Ovary (tissue), 9 donors: ENCODE results near the gene STARD6. TPM values are rescaled to one million over a fixed set of nuclear protein-coding genes. Genes with fewer than 3 reads are reported as not detected.

Source experiments
- DNase-seq, 5 donors: peaks; one replicate each; pipeline ENCODE4 v3.0.0-alpha.2; 2019 to 2020
- H3K27ac ChIP-seq, 2 donors: fragments of 200-600 bp; one replicate each; pipeline versions ENCODE4 v1.5.1 to v1.8.0; 2019 to 2022
- H3K27me3 ChIP-seq: fragments of 200-600 bp; one replicate; pipeline ENCODE4 v1.8.0; 2022
- H3K36me3 ChIP-seq: fragments of 200-600 bp; sonication (generic); one replicate; pipeline ENCODE4 v1.5.1; 2019
- H3K4me1 ChIP-seq: one replicate; pipeline ENCODE4 v1.8.1; 2013; ENCODE audit warnings: mild to moderate bottlenecking, moderate library complexity; ENCODE audit not compliant: insufficient read depth
- H3K4me3 ChIP-seq: fragments of 200-600 bp; sonication (generic); one replicate; pipeline ENCODE4 v1.5.1; 2017
- H3K9me3 ChIP-seq, 2 donors: fragments of 200-600 bp in 1 of 2; sonication (generic) in 1 of 2; one replicate each; pipeline versions ENCODE4 v1.5.1 to v1.8.1; 2013 to 2019; ENCODE audit warnings: mild to moderate bottlenecking in 1 of 2, moderate library complexity in 1 of 2
- CTCF ChIP-seq, 3 donors: fragments of 450-650 bp in 2 of 3; fragments of 200-600 bp in 1 of 3; IDR thresholded peaks; one replicate each; pipeline versions ENCODE4 v1.5.1 to v1.8.0; 2016 to 2022; ENCODE audit warnings: antibody characterized with exemption in 3 of 3, mild to moderate bottlenecking in 1 of 3
- EP300 ChIP-seq: sonication (generic); formaldehyde crosslinking; IDR thresholded peaks from one replicate; pipeline ENCODE4 v1.6.1; 2017; ENCODE audit warnings: antibody characterized with exemption
- POLR2A ChIP-seq: fragments of 450-650 bp; IDR thresholded peaks from one replicate; pipeline ENCODE4 v1.6.1; 2017; ENCODE audit warnings: antibody characterized with exemption, mild to moderate bottlenecking, moderate library complexity
- WGBS, 3 donors: extraction: QIAGEN DNeasy Blood & Tissue Kit in 1 of 3; methylation state at CpG; one replicate each; pipeline versions ENCODE4 v1.1.5 to v1.1.7; 2013 to 2017; 5-methylcytosine and 5-hydroxymethylcytosine counted together
- intact Hi-C, 4 donors: fragments of 100-400 bp; cut with DNase I; formaldehyde crosslinking; loops; one replicate each; pipeline versions ENCODE4 v1.11.0 to v1.15.1; 2022 to 2023
- polyA plus RNA-seq, 2 donors: library from polyadenylated mRNA; stranded (reverse); fragments of 200-250 nt in 1 of 2; fragments of 350-450 nt in 1 of 2; fragmentation: Illumina TruSeq in 1 of 2; extraction: RNeasy Lipid Tissue Mini Kit (QIAGEN cat#74804) in 1 of 2; gene quantifications; one replicate each; pipeline ENCODE4 v1.2.3, GENCODE V29; 2013 to 2014
- total RNA-seq, 7 donors: library from RNA; depleted of rRNA in 2 of 7; stranded (reverse); fragments of >200 nt in 2 of 7; fragmentation: NEBNext Ultra II Directional in 3 of 7; extraction: Animal tissue kit (Norgen Biotek cat#: 25700) in 3 of 7; gene quantifications; one replicate each; pipeline versions ENCODE4 v1.1.0 to v1.2.4, GENCODE V29; 2016 to 2023
- donor health status: DM: no; HTN: no; CAD: no; lungs with moderate emphysema.
- donor health status: DM: no; HTN: no; CAD: no.
- donor health status: Bipolar disorder and iron deficiency.
- donor health status: DM: yes; HTN: yes; CAD: no.
- donor health status: DM: no; HTN: no; CAD: no.
- donor health status: DM: yes; HTN: yes; CAD: no.

Gene STARD6
- total and polyA plus RNA-seq, 9 donors = not detected

DNA sequence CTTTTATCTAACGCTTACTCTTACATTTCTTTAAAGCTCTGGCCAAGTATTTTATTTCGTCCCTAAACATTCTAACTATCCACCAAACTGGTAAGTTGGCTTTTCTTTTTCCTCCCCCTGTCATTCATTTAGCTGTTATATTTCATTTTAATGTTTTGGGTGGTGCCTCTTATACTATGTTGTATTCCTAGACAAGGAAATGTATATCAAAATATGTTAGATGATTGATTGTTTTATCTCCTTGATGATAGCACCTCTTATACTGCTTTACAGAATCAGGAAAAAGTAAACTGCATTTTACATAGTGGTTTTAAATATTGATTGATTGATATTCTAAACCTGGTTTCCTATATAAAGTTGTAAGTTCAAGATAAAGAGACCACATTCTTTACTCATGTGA lies 24.0 kb upstream of the STARD6 start:
- no peak for TF ChIP-seq POLR2A
- TF ChIP-seq EP300 = no peak
- TF ChIP-seq CTCF (IDR thresholded peaks at IDR 0.05) = no peak
- H3K27me3 ChIP-seq = no peaks in the 10 kb centered on the region
- no peaks in the 10 kb centered on the region for H3K36me3 ChIP-seq
- intact Hi-C loops = no loop called here
- no peaks in the 10 kb centered on the region for H3K4me1 ChIP-seq
- DNase-seq = no peak
- 71 to 88% (median 86%) methylated on average over 2 of the region's 2 CpGs for WGBS, 3 donors
- H3K27ac ChIP-seq = no peak overlapping the region
- H3K9me3 ChIP-seq = no peaks in the 10 kb centered on the region
- H3K4me3 ChIP-seq = no peak overlapping the region

DNA sequence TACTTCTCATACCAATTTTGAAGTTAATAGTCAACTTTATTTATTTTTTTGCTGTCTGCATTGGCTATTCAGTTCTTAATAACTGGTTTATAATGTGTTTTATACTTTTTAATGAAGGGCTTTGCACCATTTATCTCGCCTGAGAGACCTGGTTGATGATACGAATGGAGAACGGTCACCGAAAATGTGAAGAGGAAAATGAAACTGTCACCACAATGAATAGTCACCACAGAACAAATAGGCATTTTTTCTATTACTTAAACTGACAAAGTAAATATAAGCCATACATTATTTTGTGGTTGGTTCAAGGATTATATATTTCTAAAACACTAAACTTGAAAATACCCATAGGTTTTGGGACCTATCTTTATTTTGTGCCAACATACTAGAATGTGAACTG lies 20.4 kb upstream of the STARD6 start:
- H3K9me3 ChIP-seq = no peaks in the 10 kb centered on the region
- TF ChIP-seq POLR2A (no peak), EP300 (no peak), CTCF (IDR thresholded peaks at IDR 0.05) (no peak)

DNA sequence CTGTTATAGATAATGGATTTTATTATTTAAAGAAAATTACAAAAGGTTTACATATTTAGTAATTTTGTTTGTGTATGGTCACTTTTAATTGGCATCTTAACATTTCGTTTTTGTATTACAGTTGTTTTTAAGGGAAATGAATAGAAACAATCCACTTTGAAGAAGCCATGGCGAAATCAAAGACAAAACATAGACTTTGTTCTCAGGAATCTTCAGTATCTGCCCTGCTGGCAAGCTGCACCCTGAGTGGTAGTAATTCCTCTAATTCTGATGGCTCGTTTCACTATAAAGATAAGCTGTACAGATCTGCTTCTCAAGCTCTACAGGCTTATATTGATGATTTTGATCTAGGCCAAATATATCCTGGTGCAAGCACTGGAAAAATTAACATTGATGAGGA lies 2.7 kb upstream of the STARD6 start:
- no peaks in the 10 kb centered on the region for H3K9me3 ChIP-seq
- H3K27ac ChIP-seq = no peak overlapping the region
- intact Hi-C loops = no loop called here
- no peaks in the 10 kb centered on the region for H3K36me3 ChIP-seq
- WGBS, 3 donors = 65 to 82% (median 76%) methylated on average over 3 of the region's 3 CpGs
- DNase-seq = no peak
- no peaks in the 10 kb centered on the region for H3K27me3 ChIP-seq
- no peak overlapping the region for H3K4me3 ChIP-seq
- TF ChIP-seq EP300 (no peak), POLR2A (no peak), CTCF (IDR thresholded peaks at IDR 0.05) (no peak)
- peaks cover 2% of the 10 kb centered on the region for H3K4me1 ChIP-seq

More for the DNA sequence above, 20.4 kb upstream of the STARD6 start:
- Histone ChIP-seq H3K4me3 (no peak overlapping the region), H3K27ac (no peak overlapping the region), H3K27me3 (no peaks in the 10 kb centered on the region), H3K36me3 (no peaks in the 10 kb centered on the region), H3K4me1 (no peaks in the 10 kb centered on the region)
- DNase-seq = no peak
- intact Hi-C loops = no loop called here
- WGBS, 3 donors = 93 to 100% (median 97%) methylated on average over 4 of the region's 4 CpGs

DNA sequence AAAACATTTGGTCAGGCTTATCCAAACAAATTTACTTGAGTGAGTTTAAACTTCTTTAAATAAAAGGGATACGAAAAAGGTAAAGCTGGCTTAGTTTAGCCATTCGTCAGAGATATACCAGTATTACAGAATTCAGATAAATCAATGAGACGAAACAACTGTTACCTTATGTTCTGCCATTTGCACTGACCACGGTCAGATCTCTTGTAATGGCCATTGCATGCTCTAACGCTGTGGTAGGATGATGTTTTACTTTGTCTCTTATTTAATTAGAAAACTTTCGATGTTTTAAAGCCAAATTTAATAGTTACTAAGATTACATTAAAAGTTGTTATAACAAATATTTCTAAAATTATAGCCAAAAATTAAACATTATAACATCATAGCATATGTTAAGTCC lies 1.6 kb upstream of the STARD6 start:
- intact Hi-C loops = loop anchor here in 1 of 4 donors (10.0 kb wide), 1 partner anchor 134 kb away; the partner anchor contains the start of gene MBD2
- Histone ChIP-seq H3K4me3 (peak overlapping the region; percentile 63), H3K27ac (no peak overlapping the region), H3K4me1 (peaks cover 2% of the 10 kb centered on the region), H3K36me3 (no peaks in the 10 kb centered on the region), H3K9me3 (no peaks in the 10 kb centered on the region), H3K27me3 (no peaks in the 10 kb centered on the region)
- 26 to 46% (median 29%) methylated on average over 6 of the region's 6 CpGs for WGBS, 3 donors
- TF ChIP-seq EP300 = no peak
- no peak for TF ChIP-seq POLR2A
- TF ChIP-seq CTCF (IDR thresholded peaks at IDR 0.05) = no peak
- no peak for DNase-seq
